HEK293 (cell line): ENCODE data around the gene HAUS1.
A peak's percentile ranks its signal among the peaks of the same experiment; 100 is the strongest.

ENCODE experiments used
- BCL11B ChIP-seq: fragments of 450-650 bp; formaldehyde crosslinking; IDR thresholded peaks from 2 replicates; pipeline ENCODE4 v1.5.1; 2016; ENCODE audit warnings: low read depth, missing biosample characterization, missing genetic modification characterization
- GLI2 ChIP-seq: fragments of 450-650 bp; formaldehyde crosslinking; IDR thresholded peaks from 2 replicates; pipeline ENCODE4; 2017; ENCODE audit warnings: missing biosample characterization, missing genetic modification characterization, low read depth, borderline replicate concordance
- IKZF3 ChIP-seq: fragments of 450-650 bp; IDR thresholded peaks from 2 replicates; pipeline ENCODE4 v1.5.0; 2018; ENCODE audit warnings: missing biosample characterization, mild to moderate bottlenecking, missing genetic modification characterization, moderate library complexity
- PRDM1 ChIP-seq: fragments of 450-650 bp; formaldehyde crosslinking; IDR thresholded peaks from 2 replicates; pipeline ENCODE4; 2016; ENCODE audit warnings: missing biosample characterization, missing genetic modification characterization
- SALL2 ChIP-seq: fragments of 450-650 bp; formaldehyde crosslinking; IDR thresholded peaks from 2 replicates; pipeline ENCODE4 v1.5.0; 2017; ENCODE audit warnings: missing biosample characterization, mild to moderate bottlenecking, missing genetic modification characterization, borderline replicate concordance
- ZNF10 ChIP-seq: fragments of 450-650 bp; formaldehyde crosslinking; IDR thresholded peaks from 2 replicates; pipeline ENCODE4 v1.5.1; 2017; ENCODE audit warnings: missing biosample characterization, missing genetic modification characterization
- ZNF146 ChIP-seq: fragments of 450-650 bp; formaldehyde crosslinking; IDR thresholded peaks from 2 replicates; pipeline ENCODE4 v1.5.1; 2016; ENCODE audit warnings: missing biosample characterization, missing genetic modification characterization
- ZNF169 ChIP-seq: fragments of 450-650 bp; formaldehyde crosslinking; IDR thresholded peaks from 2 replicates; pipeline ENCODE4 v1.5.1; 2016; ENCODE audit warnings: missing biosample characterization, missing genetic modification characterization
- ZNF174 ChIP-seq: fragments of 450-650 bp; formaldehyde crosslinking; IDR thresholded peaks from 2 replicates; pipeline ENCODE4 v1.5.0; 2017; ENCODE audit warnings: missing biosample characterization, mild to moderate bottlenecking, missing genetic modification characterization
- ZNF248 ChIP-seq: fragments of 450-650 bp; formaldehyde crosslinking; IDR thresholded peaks from 2 replicates; pipeline ENCODE4 v1.5.1; 2017; ENCODE audit warnings: missing biosample characterization, missing genetic modification characterization
- ZNF274 ChIP-seq, 2 experiments: fragments of 200-500 bp in 1 of 2; fragments of 450-650 bp in 1 of 2; sonication (Bioruptor generic) in 1 of 2; formaldehyde crosslinking in 1 of 2; IDR thresholded peaks; 2 replicates each; pipeline versions ENCODE4 v1.5.1 to v1.6.1; 2014 to 2016; ENCODE audit warnings: borderline replicate concordance in 1 of 2, inconsistent platforms in 1 of 2, low read length in 1 of 2, missing biosample characterization in 1 of 2, missing genetic modification characterization in 1 of 2
- ZNF292 ChIP-seq: fragments of 450-650 bp; formaldehyde crosslinking; IDR thresholded peaks from 2 replicates; pipeline ENCODE4 v1.5.1; 2016; ENCODE audit warnings: low read depth, missing biosample characterization, missing genetic modification characterization, borderline replicate concordance
- ZNF341 ChIP-seq: fragments of 450-650 bp; formaldehyde crosslinking; IDR thresholded peaks from 2 replicates; pipeline ENCODE4; 2016; ENCODE audit warnings: low read depth, missing biosample characterization, missing genetic modification characterization
- ZNF366 ChIP-seq: fragments of 450-650 bp; formaldehyde crosslinking; conservative IDR thresholded peaks from 2 replicates; pipeline ENCODE4 v1.5.1; 2016; ENCODE audit warnings: missing biosample characterization, missing genetic modification characterization
- ZNF404 ChIP-seq: fragments of 450-650 bp; formaldehyde crosslinking; IDR thresholded peaks from 2 replicates; pipeline ENCODE4 v1.5.1; 2017; ENCODE audit warnings: missing biosample characterization, missing genetic modification characterization
- ZNF501 ChIP-seq: fragments of 450-650 bp; formaldehyde crosslinking; IDR thresholded peaks from 2 replicates; pipeline ENCODE4 v1.5.1; 2016; ENCODE audit warnings: missing biosample characterization, missing genetic modification characterization
- ZNF529 ChIP-seq: fragments of 450-650 bp; formaldehyde crosslinking; IDR thresholded peaks from 2 replicates; pipeline ENCODE4 v1.5.1; 2017; ENCODE audit warnings: missing genetic modification characterization, missing biosample characterization; ENCODE audit not compliant: insufficient replicate concordance
- ZNF530 ChIP-seq: fragments of 450-650 bp; formaldehyde crosslinking; IDR thresholded peaks from 2 replicates; pipeline ENCODE4 v1.5.1; 2016; ENCODE audit warnings: low read depth, missing biosample characterization, missing genetic modification characterization
- ZNF600 ChIP-seq: fragments of 450-650 bp; formaldehyde crosslinking; IDR thresholded peaks from 2 replicates; pipeline ENCODE4 v1.5.1; 2016; ENCODE audit warnings: missing biosample characterization, missing genetic modification characterization
- ZNF843 ChIP-seq: fragments of 450-650 bp; formaldehyde crosslinking; IDR thresholded peaks from 2 replicates; pipeline ENCODE4 v1.5.1; 2016; ENCODE audit warnings: missing biosample characterization, missing genetic modification characterization
- TF ChIP-seq, protein P1 (sequence below): fragments of 450-650 bp; formaldehyde crosslinking; IDR thresholded peaks from 2 replicates; pipeline ENCODE4 v1.5.1; 2016; ENCODE audit warnings: missing biosample characterization, missing genetic modification characterization
- TF ChIP-seq, protein P2 (sequence below): IDR thresholded peaks from 2 replicates; pipeline ENCODE4 v1.6.1; 2011; ENCODE audit warnings: mild to moderate bottlenecking, low read depth, low read length, borderline replicate concordance
- TF ChIP-seq, protein P3 (sequence below): fragments of 450-650 bp; formaldehyde crosslinking; IDR thresholded peaks from 2 replicates; pipeline ENCODE4 v1.5.1; 2016; ENCODE audit warnings: missing biosample characterization, missing genetic modification characterization, borderline replicate concordance
- TF ChIP-seq, protein P4 (sequence below): fragments of 450-650 bp; formaldehyde crosslinking; IDR thresholded peaks from 2 replicates; pipeline ENCODE4 v1.5.1; 2017; ENCODE audit warnings: missing biosample characterization, missing genetic modification characterization
- TF ChIP-seq, protein P5 (sequence below): fragments of 450-650 bp; formaldehyde crosslinking; IDR thresholded peaks from 2 replicates; pipeline ENCODE4 v1.5.1; 2016; ENCODE audit warnings: missing biosample characterization, missing genetic modification characterization

Gene HAUS1

DNA sequence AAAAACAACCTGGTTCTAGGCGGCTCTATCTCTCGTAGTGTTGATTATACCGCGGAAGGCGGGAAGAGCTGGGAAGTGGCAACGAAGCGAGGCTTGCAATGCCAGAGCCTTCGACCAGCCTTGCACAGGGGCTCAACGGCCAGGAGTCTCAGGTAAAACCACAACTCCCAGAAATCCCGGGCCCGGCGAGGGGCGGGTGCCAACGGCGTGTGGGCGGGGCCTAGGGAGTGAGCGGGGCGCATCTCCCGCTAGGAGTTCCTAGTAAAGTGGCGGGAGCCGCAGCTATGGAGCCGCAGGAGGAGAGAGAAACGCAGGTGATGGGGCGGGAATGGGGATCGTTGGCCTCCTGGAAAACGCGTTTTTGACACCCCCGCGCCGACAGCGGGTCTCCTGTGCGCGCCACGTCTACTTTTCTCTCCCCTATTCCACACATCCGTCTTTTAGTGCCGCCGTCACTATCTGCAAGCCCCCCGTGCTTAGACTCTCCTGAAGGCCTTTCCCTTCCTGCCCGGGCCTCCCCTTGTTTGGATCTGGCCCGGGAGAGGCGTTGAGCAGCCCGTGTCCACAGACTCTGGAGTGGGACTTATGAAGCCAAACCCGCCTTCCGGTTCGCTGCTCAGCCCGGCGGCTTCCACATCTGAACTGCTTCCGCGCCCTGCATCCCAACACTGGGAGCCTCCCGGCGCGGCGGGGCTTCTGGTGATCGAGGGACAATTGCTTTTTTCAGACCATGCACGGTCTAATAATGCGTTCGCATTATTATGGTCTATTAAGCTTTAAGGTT lies at the start of gene HAUS1 (continued):
- no peak for TF ChIP-seq ZNF274 (IDR thresholded peaks at IDR 0.05; ENCODE audit: low read length)
- TF ChIP-seq ZNF274 (tag by site-specific recombination; IDR thresholded peaks at IDR 0.05; ENCODE audit: borderline replicate concordance), result no peak
- no peak for TF ChIP-seq BCL11B (tag by site-specific recombination)
- TF ChIP-seq, protein P1, sequence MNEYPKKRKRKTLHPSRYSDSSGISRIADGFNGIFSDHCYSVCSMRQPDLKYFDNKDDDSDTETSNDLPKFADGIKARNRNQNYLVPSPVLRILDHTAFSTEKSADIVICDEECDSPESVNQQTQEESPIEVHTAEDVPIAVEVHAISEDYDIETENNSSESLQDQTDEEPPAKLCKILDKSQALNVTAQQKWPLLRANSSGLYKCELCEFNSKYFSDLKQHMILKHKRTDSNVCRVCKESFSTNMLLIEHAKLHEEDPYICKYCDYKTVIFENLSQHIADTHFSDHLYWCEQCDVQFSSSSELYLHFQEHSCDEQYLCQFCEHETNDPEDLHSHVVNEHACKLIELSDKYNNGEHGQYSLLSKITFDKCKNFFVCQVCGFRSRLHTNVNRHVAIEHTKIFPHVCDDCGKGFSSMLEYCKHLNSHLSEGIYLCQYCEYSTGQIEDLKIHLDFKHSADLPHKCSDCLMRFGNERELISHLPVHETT (tag by site-specific recombination), result peak; percentile 55; the same call in 1 of the 2 replicates
- peak; percentile 87 for TF ChIP-seq IKZF3 (tag by site-specific recombination)
- peak; percentile 59 for TF ChIP-seq ZNF366 (tag by site-specific recombination)
- TF ChIP-seq, protein P2, sequence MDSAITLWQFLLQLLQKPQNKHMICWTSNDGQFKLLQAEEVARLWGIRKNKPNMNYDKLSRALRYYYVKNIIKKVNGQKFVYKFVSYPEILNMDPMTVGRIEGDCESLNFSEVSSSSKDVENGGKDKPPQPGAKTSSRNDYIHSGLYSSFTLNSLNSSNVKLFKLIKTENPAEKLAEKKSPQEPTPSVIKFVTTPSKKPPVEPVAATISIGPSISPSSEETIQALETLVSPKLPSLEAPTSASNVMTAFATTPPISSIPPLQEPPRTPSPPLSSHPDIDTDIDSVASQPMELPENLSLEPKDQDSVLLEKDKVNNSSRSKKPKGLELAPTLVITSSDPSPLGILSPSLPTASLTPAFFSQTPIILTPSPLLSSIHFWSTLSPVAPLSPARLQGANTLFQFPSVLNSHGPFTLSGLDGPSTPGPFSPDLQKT, result no peak
- peak; percentile 88 for TF ChIP-seq ZNF600 (tag by site-specific recombination)
- TF ChIP-seq ZNF404 (tag by site-specific recombination), result no peak
- no peak for TF ChIP-seq ZNF292 (tag by site-specific recombination)
- 0 out of 2 replicates have a peak, but pooled peaks have one; percentile 13 for TF ChIP-seq ZNF341 (tag by site-specific recombination)
- no peak for TF ChIP-seq ZNF530
- TF ChIP-seq, protein P3, sequence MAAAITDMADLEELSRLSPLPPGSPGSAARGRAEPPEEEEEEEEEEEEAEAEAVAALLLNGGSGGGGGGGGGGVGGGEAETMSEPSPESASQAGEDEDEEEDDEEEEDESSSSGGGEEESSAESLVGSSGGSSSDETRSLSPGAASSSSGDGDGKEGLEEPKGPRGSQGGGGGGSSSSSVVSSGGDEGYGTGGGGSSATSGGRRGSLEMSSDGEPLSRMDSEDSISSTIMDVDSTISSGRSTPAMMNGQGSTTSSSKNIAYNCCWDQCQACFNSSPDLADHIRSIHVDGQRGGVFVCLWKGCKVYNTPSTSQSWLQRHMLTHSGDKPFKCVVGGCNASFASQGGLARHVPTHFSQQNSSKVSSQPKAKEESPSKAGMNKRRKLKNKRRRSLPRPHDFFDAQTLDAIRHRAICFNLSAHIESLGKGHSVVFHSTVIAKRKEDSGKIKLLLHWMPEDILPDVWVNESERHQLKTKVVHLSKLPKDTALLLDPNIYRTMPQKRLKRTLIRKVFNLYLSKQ (tag by site-specific recombination), result no peak
- 0 out of 2 replicates have a peak, but pooled peaks have one; percentile 13 for TF ChIP-seq PRDM1 (tag by site-specific recombination)
- TF ChIP-seq, protein P4, sequence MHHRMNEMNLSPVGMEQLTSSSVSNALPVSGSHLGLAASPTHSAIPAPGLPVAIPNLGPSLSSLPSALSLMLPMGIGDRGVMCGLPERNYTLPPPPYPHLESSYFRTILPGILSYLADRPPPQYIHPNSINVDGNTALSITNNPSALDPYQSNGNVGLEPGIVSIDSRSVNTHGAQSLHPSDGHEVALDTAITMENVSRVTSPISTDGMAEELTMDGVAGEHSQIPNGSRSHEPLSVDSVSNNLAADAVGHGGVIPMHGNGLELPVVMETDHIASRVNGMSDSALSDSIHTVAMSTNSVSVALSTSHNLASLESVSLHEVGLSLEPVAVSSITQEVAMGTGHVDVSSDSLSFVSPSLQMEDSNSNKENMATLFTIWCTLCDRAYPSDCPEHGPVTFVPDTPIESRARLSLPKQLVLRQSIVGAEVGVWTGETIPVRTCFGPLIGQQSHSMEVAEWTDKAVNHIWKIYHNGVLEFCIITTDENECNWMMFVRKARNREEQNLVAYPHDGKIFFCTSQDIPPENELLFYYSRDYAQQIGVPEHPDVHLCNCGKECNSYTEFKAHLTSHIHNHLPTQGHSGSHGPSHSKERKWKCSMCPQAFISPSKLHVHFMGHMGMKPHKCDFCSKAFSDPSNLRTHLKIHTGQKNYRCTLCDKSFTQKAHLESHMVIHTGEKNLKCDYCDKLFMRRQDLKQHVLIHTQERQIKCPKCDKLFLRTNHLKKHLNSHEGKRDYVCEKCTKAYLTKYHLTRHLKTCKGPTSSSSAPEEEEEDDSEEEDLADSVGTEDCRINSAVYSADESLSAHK, result no peak; the same call in 1 of the 2 replicates
- TF ChIP-seq ZNF174 (tag by site-specific recombination), result no peak
- TF ChIP-seq GLI2, result no peak
- TF ChIP-seq ZNF10 (tag by site-specific recombination), result no peak
- TF ChIP-seq ZNF146, result no peak
- no peak for TF ChIP-seq ZNF248 (tag by site-specific recombination)
- no peak for TF ChIP-seq ZNF529
- TF ChIP-seq ZNF843 (tag by site-specific recombination), result peak; percentile 59; the same call in 1 of the 2 replicates
- TF ChIP-seq ZNF501 (tag by site-specific recombination), result peak; percentile 96
- no peak for TF ChIP-seq SALL2 (tag by site-specific recombination)
- TF ChIP-seq, protein P5, sequence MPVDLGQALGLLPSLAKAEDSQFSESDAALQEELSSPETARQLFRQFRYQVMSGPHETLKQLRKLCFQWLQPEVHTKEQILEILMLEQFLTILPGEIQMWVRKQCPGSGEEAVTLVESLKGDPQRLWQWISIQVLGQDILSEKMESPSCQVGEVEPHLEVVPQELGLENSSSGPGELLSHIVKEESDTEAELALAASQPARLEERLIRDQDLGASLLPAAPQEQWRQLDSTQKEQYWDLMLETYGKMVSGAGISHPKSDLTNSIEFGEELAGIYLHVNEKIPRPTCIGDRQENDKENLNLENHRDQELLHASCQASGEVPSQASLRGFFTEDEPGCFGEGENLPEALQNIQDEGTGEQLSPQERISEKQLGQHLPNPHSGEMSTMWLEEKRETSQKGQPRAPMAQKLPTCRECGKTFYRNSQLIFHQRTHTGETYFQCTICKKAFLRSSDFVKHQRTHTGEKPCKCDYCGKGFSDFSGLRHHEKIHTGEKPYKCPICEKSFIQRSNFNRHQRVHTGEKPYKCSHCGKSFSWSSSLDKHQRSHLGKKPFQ (tag by site-specific recombination), result no peak
- no peak for TF ChIP-seq ZNF169 (tag by site-specific recombination)
